ENCODE measurements around the gene PRM1.

Gene PRM1

DNA sequence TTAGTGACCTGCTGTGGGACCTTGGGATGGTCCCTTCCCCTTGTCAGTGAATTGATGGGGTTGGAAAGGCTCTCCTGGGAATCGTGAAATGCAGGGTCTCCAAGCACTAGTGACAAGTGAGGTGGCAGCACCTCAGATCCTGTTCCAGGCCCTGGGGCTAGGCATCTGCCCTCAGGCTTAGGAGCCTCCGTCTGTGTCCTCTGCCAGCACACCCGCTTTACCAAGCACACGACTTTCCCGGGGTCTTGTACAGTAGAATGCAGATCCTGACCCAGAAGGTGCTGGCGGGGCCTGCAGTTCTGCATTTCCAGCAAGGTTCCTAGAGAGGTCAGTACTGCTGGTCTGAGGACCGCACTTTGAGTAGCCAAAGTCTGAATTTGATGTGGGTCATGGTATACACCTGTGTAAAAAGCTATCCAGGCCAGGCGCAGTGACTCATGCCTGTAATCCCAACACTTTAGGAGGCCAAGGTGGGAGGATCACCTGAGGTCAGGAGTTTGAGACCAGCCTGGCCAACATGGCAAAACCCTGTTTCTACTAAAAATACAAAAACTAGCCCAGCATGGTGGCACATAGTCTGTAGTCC lies 33.3 kb upstream of the PRM1 start:
- ChIA-PET CTCF (no interaction called here), POLR2A (no interaction called here)
- no peak for DNase-seq (ENCODE audit: extremely low spot score)
- TF ChIP-seq FOXM1 (IDR thresholded peaks at IDR 0.05; ENCODE audit: borderline replicate concordance) (no peak), SUZ12 (IDR thresholded peaks at IDR 0.05) (no peak), L3MBTL2 (conservative IDR thresholded peaks at IDR 0.05) (no peak), HDGF (IDR thresholded peaks at IDR 0.05; ENCODE audit: borderline replicate concordance) (no peak), FOXA1 (IDR thresholded peaks at IDR 0.05) (no peak), NFRKB (IDR thresholded peaks at IDR 0.05) (no peak), TARDBP (IDR thresholded peaks at IDR 0.05) (no peak), ZNF384 (IDR thresholded peaks at IDR 0.05) (no peak), BHLHE40 (IDR thresholded peaks at IDR 0.05; ENCODE audit: borderline replicate concordance) (no peak), SP1 (IDR thresholded peaks at IDR 0.05) (no peak)

DNA sequence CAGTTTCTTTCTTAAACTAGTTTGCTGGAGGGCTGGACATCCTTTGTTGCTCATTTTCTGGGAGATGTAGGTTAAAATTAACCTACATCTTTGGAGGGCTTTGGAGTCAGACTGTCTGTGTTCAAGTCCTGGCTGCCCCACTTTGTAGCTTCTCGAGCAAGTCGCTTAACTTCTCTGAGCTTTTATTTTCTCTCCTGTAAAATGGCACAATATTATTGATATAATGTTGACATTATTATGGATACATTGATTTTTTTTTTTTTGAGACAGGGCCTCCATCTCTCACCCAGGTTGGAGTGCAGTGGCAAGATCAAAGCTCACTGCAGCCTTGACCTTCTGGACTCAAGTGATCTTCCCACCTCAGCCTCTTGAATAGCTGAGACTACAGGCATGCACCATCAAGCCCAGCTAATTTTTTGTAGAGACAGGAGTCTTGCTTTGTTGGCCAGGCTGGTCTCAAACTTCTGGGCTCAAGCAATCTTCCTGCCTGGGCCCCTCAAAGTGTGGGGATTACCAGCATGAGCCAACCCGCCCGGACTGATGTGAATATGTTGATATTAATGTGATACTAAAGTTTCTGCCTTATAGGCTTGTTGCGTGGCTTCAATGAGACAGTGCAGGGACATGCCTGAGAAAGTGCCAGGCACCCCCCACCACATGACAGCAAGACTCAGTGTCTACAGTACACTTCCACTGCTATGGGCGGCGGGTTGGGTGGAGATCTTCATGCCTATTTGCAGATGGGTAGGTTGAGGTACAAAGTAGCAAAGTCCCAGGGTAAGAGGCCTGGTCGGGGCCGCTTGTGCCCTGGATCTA lies 32.6 kb upstream of the PRM1 start:
- POLR2A ChIA-PET = interaction anchor here (1.5 kb wide), 1 partner anchor 58 kb away, joined by 5 read pairs; the partner anchor contains the start of gene SOCS1
- DNase-seq (ENCODE audit: extremely low spot score) = no peak
- TF ChIP-seq CTBP1 (IDR thresholded peaks at IDR 0.05; ENCODE audit: borderline replicate concordance) = no peak
- no peak for TF ChIP-seq FOXM1 (IDR thresholded peaks at IDR 0.05; ENCODE audit: borderline replicate concordance)
- no peak for TF ChIP-seq LEF1 (IDR thresholded peaks at IDR 0.05; ENCODE audit: borderline replicate concordance)
- no peak for TF ChIP-seq FOXA1 (IDR thresholded peaks at IDR 0.05)
- TF ChIP-seq HDGF (IDR thresholded peaks at IDR 0.05; ENCODE audit: borderline replicate concordance) = no peak
- TF ChIP-seq SUZ12 (IDR thresholded peaks at IDR 0.05) = no peak
- no peak for TF ChIP-seq TARDBP (IDR thresholded peaks at IDR 0.05)
- TF ChIP-seq L3MBTL2 (conservative IDR thresholded peaks at IDR 0.05) = no peak
- CTCF ChIA-PET = interaction anchor here (0.6 kb wide), 2 partner anchors 58 to 213 kb away, joined by 3 to 5 read pairs; no protein-coding TSS in a partner anchor

DNA sequence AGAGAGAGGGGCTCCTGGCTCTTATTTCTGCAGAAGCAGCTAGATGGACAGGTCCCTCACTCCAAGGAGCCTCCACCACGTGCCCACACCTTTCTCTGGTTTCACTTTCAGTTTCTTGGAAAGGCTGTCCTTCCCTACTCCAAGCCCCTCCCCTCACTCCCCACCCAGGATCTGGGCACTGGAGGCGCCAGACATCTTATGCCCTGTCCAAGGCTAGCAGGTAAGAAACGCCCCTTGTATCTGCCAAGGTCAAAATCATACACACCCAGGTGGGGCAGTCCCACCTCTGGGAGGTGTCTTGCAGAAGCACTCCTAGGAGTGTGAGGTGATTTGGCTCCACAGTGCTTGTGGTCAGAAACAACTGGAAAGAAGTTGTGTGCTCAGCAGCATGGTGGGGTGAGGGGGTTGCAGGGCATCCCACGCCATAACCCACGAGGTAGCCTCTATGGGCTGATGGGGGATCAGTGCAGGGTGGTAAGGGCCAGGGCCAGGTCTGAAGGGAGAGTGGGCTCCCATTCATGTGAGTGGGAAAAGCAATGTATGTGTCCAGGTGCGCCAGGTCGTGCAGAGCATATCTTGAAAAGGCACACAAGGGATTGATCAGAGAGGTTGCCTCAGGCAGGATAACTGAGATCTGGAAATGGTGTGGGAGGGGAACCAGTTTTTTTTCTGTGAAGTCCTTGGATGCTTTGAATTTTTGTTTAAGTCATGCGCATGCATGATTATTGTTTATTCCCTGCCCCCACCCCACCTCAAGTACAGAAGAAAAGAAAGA lies 31.8 kb upstream of the PRM1 start:
- ChIA-PET POLR2A (interaction anchor here (1.1 to 1.5 kb wide), 2 partner anchors 15 to 57 kb away, joined by 3 to 5 read pairs; partner anchors contain the start of gene SOCS1), CTCF (interaction anchor here (0.6 kb wide), 2 partner anchors 59 to 213 kb away, joined by 3 to 5 read pairs; no protein-coding TSS in a partner anchor)
- no peak for DNase-seq (ENCODE audit: extremely low spot score)
- TF ChIP-seq SUZ12 (IDR thresholded peaks at IDR 0.05) (no peak), ZNF384 (IDR thresholded peaks at IDR 0.05) (no peak), FOXM1 (IDR thresholded peaks at IDR 0.05; ENCODE audit: borderline replicate concordance) (no peak), L3MBTL2 (conservative IDR thresholded peaks at IDR 0.05) (no peak), SP1 (IDR thresholded peaks at IDR 0.05) (no peak), TARDBP (IDR thresholded peaks at IDR 0.05) (no peak), BHLHE40 (IDR thresholded peaks at IDR 0.05; ENCODE audit: borderline replicate concordance) (no peak), ELF4 (IDR thresholded peaks at IDR 0.05) (no peak), LEF1 (IDR thresholded peaks at IDR 0.05; ENCODE audit: borderline replicate concordance) (no peak), FOXA1 (IDR thresholded peaks at IDR 0.05) (no peak), ARNT (IDR thresholded peaks at IDR 0.05) (no peak), FOXK2 (IDR thresholded peaks at IDR 0.05) (no peak), HDGF (IDR thresholded peaks at IDR 0.05; ENCODE audit: borderline replicate concordance) (no peak), NFRKB (IDR thresholded peaks at IDR 0.05) (no peak), CTBP1 (IDR thresholded peaks at IDR 0.05; ENCODE audit: borderline replicate concordance) (no peak)
- TF ChIP-seq, protein P1, sequence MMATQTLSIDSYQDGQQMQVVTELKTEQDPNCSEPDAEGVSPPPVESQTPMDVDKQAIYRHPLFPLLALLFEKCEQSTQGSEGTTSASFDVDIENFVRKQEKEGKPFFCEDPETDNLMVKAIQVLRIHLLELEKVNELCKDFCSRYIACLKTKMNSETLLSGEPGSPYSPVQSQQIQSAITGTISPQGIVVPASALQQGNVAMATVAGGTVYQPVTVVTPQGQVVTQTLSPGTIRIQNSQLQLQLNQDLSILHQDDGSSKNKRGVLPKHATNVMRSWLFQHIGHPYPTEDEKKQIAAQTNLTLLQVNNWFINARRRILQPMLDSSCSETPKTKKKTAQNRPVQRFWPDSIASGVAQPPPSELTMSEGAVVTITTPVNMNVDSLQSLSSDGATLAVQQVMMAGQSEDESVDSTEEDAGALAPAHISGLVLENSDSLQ (IDR thresholded peaks at IDR 0.05) = no peak

DNA sequence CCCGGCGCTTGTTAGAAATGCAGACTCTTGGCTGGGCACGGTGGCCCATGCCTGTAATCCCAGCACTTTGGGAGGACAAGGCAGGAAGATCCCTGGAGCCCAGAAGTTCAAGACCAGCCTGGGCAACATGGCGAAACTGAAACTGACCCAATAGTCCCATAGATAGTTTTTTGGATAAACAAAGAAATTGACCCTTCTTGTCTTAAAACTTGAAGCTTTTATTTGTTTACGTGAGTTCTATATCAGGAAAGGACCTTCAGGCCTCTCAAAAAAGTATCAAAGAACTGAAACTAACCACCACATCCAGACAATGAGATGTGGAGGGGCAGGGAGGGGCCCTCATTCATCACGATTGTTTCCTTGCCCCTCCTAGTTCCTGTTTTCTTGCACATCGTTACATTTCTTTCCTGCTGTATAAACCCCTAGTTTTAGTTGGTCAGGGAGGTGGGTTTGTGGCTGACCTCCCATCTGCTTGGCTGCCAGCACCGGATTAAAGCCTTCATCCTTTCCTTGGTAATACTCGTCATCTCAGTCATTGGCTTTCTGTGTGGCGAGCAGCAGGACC lies 29.9 kb upstream of the PRM1 start:
- POLR2A ChIA-PET = no interaction called here
- CTCF ChIA-PET = no interaction called here
- no peak for DNase-seq (ENCODE audit: extremely low spot score)
- TF ChIP-seq TARDBP (IDR thresholded peaks at IDR 0.05) = no peak
- TF ChIP-seq ELF4 (IDR thresholded peaks at IDR 0.05) = no peak
- TF ChIP-seq CTBP1 (IDR thresholded peaks at IDR 0.05; ENCODE audit: borderline replicate concordance) = no peak

DNA sequence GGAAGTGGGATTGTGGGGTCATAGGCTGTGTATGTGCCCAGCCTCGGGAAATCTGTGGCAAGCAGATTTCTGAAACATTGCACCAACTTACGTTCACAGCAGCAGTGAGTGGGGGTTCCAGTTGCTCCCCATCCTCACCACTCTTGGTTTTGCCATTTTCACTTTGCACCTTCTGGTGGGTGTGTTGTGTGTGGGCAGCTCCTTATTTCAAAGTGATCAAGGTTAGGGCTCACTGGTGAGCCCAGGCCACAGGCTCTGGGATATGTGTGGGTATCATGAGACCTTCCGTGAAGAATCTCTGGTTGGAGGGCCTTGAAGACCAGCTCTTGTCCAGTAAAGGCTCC lies 29.5 kb upstream of the PRM1 start:
- no peak for DNase-seq (ENCODE audit: extremely low spot score)
- no peak for TF ChIP-seq TARDBP (IDR thresholded peaks at IDR 0.05)
- no peak for TF ChIP-seq LEF1 (IDR thresholded peaks at IDR 0.05; ENCODE audit: borderline replicate concordance)
- no peak for TF ChIP-seq ZNF384 (IDR thresholded peaks at IDR 0.05)
- no peak for TF ChIP-seq ELF4 (IDR thresholded peaks at IDR 0.05)
- TF ChIP-seq CTBP1 (IDR thresholded peaks at IDR 0.05; ENCODE audit: borderline replicate concordance) = no peak
- TF ChIP-seq BHLHE40 (IDR thresholded peaks at IDR 0.05; ENCODE audit: borderline replicate concordance) = no peak
- ChIA-PET CTCF (no interaction called here), POLR2A (no interaction called here)

DNA sequence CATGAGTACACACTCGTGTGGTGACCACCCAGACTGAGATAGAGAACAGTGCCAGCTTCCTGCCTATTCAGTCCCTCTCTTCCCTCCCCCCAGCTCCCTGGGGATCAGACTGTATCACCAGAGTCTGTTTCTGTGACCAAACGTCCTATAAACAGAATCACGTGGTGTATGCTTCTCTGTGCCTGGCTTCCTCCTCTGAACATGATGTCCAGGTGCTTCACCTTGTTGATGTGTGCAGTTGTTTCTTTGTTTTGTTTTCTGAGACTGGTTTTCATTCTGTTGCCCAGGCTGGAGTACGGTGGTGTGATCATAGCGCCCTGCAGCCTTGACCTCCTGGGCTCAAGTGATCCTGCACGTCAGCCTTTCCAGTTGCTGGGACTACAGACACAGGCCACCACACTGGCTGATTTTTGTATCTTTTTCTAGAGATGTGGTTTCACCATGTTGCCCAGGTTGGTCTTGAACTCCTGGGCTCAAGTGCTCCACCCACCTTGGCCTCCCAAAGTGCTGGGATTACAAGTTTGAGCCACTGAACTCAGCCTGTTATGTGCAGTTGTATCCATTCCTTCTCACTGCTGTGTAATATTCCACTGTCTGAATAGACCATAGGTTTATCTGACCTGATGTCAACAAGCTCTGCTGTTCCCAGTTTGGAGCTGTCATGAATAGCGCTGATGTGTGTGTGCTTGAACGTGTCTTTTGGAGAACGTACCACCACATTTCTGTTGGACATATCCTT lies 28.9 kb upstream of the PRM1 start:
- TF ChIP-seq LEF1 (IDR thresholded peaks at IDR 0.05; ENCODE audit: borderline replicate concordance) (no peak), BHLHE40 (IDR thresholded peaks at IDR 0.05; ENCODE audit: borderline replicate concordance) (no peak), ELF4 (IDR thresholded peaks at IDR 0.05) (no peak), L3MBTL2 (conservative IDR thresholded peaks at IDR 0.05) (no peak), FOXM1 (IDR thresholded peaks at IDR 0.05; ENCODE audit: borderline replicate concordance) (no peak), CTBP1 (IDR thresholded peaks at IDR 0.05; ENCODE audit: borderline replicate concordance) (no peak), HDGF (IDR thresholded peaks at IDR 0.05; ENCODE audit: borderline replicate concordance) (no peak), NFRKB (IDR thresholded peaks at IDR 0.05) (no peak), FOXA1 (IDR thresholded peaks at IDR 0.05) (no peak), SUZ12 (IDR thresholded peaks at IDR 0.05) (no peak), ZNF384 (IDR thresholded peaks at IDR 0.05) (no peak), FOXK2 (IDR thresholded peaks at IDR 0.05) (no peak)
- DNase-seq (ENCODE audit: extremely low spot score) = no peak
- POLR2A ChIA-PET = no interaction called here
- CTCF ChIA-PET = no interaction called here
